RPMI7951 (cell line): ENCODE results near the gene HACD2. TPM values are rescaled to one million over a fixed set of nuclear protein-coding genes. Genes with fewer than 3 reads are reported as not detected.

Experiments used
- DNase-seq: peaks from one replicate; pipeline ENCODE4 v3.0.0-alpha.2; 2012; ENCODE audit warnings: low read depth
- total RNA-seq: library from RNA; depleted of rRNA; stranded (reverse); fragments of >200 nt; shearing (Covaris generic); gene quantifications from 2 replicates; pipeline ENCODE4 v1.2.3, GENCODE V29; 2014

HACD2 gene
- total RNA-seq, 1 experiment from 2014 or later: 36.6 TPM

- DNase-seq: no peak
Observed at GRCh38 chr3:123571264-123571972, 13.4 kb downstream of the HACD2 start.

- no peak for DNase-seq
Observed at GRCh38 chr3:123568875-123569274, 16.0 kb downstream of the HACD2 start.

GRCh38 chr3:123568034-123568433 is 16.8 kb downstream of the HACD2 start:
- DNase-seq: no peak

- no peak for DNase-seq
Observed at GRCh38 chr3:123564056-123564455, 20.8 kb downstream of the HACD2 start.

- DNase-seq: no peak
Observed at GRCh38 chr3:123562547-123562946, 22.3 kb downstream of the HACD2 start.

GRCh38 chr3:123561188-123561587 is 23.7 kb downstream of the HACD2 start:
- no peak for DNase-seq

GRCh38 chr3:123559040-123559861 is 25.6 kb downstream of the HACD2 start:
- DNase-seq: peak; percentile 44

GRCh38 chr3:123553536-123553935 is 31.3 kb downstream of the HACD2 start:
- DNase-seq: no peak

GRCh38 chr3:123552768-123553167 is 32.1 kb downstream of the HACD2 start:
- DNase-seq: no peak

- DNase-seq: peak; percentile 14
Observed at GRCh38 chr3:123552095-123552714, 32.6 kb downstream of the HACD2 start.

GRCh38 chr3:123547881-123548519 is 36.9 kb downstream of the HACD2 start:
- no peak for DNase-seq

GRCh38 chr3:123546133-123546755 is 38.6 kb downstream of the HACD2 start:
- peak; percentile 12 for DNase-seq

GRCh38 chr3:123543950-123544349 is 40.9 kb downstream of the HACD2 start:
- no peak for DNase-seq

GRCh38 chr3:123540285-123540684 is 44.6 kb downstream of the HACD2 start:
- DNase-seq: no peak

- DNase-seq: no peak
Observed at GRCh38 chr3:123536153-123536895, 48.5 kb downstream of the HACD2 start.

- peak; percentile 39 for DNase-seq
Observed at GRCh38 chr3:123535580-123535979, 49.3 kb downstream of the HACD2 start.

GRCh38 chr3:123534264-123534663 is 50.6 kb downstream of the HACD2 start:
- no peak for DNase-seq

GRCh38 chr3:123533554-123534159 is 51.2 kb downstream of the HACD2 start:
- no peak for DNase-seq

GRCh38 chr3:123528130-123528529 is 56.7 kb downstream of the HACD2 start:
- DNase-seq: no peak

- no peak for DNase-seq
Observed at GRCh38 chr3:123527046-123527445, 57.8 kb downstream of the HACD2 start.

- no peak for DNase-seq
Observed at GRCh38 chr3:123526474-123526873, 58.4 kb downstream of the HACD2 start.
